OCI-LY1 (cell line): ENCODE results near the gene SURF4.

Experiments used
- EZH2 ChIP-seq: fragments of 200-600 bp; sonication (generic), shearing (Covaris generic); IDR thresholded peaks from 2 replicates; pipeline ENCODE4 v1.8.0; 2017; ENCODE audit warnings: borderline replicate concordance, mixed run types, mild to moderate bottlenecking, antibody characterized with exemption, low read length, moderate library complexity, mixed read lengths
- TF ChIP-seq, protein P1 (sequence below): fragments of 200-600 bp; sonication (generic), shearing (Covaris generic); IDR thresholded peaks from 2 replicates; pipeline ENCODE4 v1.5.1; 2017; ENCODE audit warnings: mild to moderate bottlenecking, antibody characterized with exemption, low read length, moderate library complexity, mixed read lengths

GRCh38 chr9:133347985-133348717 is 27.7 kb downstream of the SURF4 start, which contains the start of the genes MED22 and RPL7A:
- TF ChIP-seq, protein P1, sequence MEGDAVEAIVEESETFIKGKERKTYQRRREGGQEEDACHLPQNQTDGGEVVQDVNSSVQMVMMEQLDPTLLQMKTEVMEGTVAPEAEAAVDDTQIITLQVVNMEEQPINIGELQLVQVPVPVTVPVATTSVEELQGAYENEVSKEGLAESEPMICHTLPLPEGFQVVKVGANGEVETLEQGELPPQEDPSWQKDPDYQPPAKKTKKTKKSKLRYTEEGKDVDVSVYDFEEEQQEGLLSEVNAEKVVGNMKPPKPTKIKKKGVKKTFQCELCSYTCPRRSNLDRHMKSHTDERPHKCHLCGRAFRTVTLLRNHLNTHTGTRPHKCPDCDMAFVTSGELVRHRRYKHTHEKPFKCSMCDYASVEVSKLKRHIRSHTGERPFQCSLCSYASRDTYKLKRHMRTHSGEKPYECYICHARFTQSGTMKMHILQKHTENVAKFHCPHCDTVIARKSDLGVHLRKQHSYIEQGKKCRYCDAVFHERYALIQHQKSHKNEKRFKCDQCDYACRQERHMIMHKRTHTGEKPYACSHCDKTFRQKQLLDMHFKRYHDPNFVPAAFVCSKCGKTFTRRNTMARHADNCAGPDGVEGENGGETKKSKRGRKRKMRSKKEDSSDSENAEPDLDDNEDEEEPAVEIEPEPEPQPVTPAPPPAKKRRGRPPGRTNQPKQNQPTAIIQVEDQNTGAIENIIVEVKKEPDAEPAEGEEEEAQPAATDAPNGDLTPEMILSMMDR: no peak
- no peak for TF ChIP-seq EZH2
